K562 (cell line): ENCODE data around the gene LLPH.

Experiments
- ATF3 ChIP-seq, 2 experiments: fragments of 450-650 bp in 1 of 2; sonication (generic) in 1 of 2; formaldehyde crosslinking in 1 of 2; IDR thresholded peaks in 1 of 2; conservative IDR thresholded peaks in 1 of 2; 2 replicates each; pipeline versions ENCODE4 v1.6.1 to v1.8.1; 2016 to 2023; ENCODE audit warnings: mild to moderate bottlenecking in 2 of 2, moderate library complexity in 2 of 2, inconsistent platforms in 1 of 2, missing genetic modification reagents in 1 of 2
- BCL6 ChIP-seq: fragments of 250-450 bp; sonication (Bioruptor Pico); IDR thresholded peaks from 2 replicates; pipeline ENCODE4 v1.4.0; 2020
- CTCF ChIP-seq, 3 experiments: IDR thresholded peaks in 2 of 3; conservative IDR thresholded peaks in 1 of 3; 2 replicates each; pipeline ENCODE4 v1.5.1; 2011 to 2012; ENCODE audit warnings: low read length in 3 of 3, mild to moderate bottlenecking in 3 of 3, control low read depth in 2 of 3, improper control_type of control experiment in 1 of 3, inconsistent platforms in 1 of 3, low read depth in 1 of 3, mixed read lengths in 1 of 3, moderate library complexity in 1 of 3; ENCODE audit not compliant: insufficient read depth in 2 of 3
- EP300 ChIP-seq: IDR thresholded peaks from 2 replicates; pipeline ENCODE4 v1.6.1; 2012; ENCODE audit warnings: low read length, improper control_type of control experiment
- EZH2 ChIP-seq: IDR thresholded peaks from 2 replicates; pipeline ENCODE4 v1.6.1; 2012; ENCODE audit warnings: low read depth, mild to moderate bottlenecking, inconsistent platforms, low read length, borderline replicate concordance
- GATA2 ChIP-seq: sonication (generic); formaldehyde crosslinking; IDR thresholded peaks from 2 replicates; pipeline ENCODE4 v1.4.0; 2020; ENCODE audit warnings: mild to moderate bottlenecking, missing genetic modification reagents
- MAFF ChIP-seq: IDR thresholded peaks from 2 replicates; pipeline ENCODE4 v1.6.1; 2012; ENCODE audit warnings: low read length, improper control_type of control experiment
- NFE2 ChIP-seq: IDR thresholded peaks from 2 replicates; pipeline ENCODE4 v1.6.1; 2014; ENCODE audit warnings: antibody characterized with exemption, low read depth
- POU5F1 ChIP-seq: fragments of 150-350 bp; IDR thresholded peaks from 2 replicates; pipeline ENCODE4 v1.6.1; 2014; ENCODE audit warnings: borderline replicate concordance, low read length, low read depth, mild to moderate bottlenecking; ENCODE audit not compliant: partially characterized antibody
- RFX5 ChIP-seq: IDR thresholded peaks from 2 replicates; pipeline ENCODE4 v1.6.1; 2011; ENCODE audit warnings: low read depth, mild to moderate bottlenecking, improper control_type of control experiment, low read length
- SP1 ChIP-seq: sonication (generic); formaldehyde crosslinking; IDR thresholded peaks from 2 replicates; pipeline ENCODE4 v1.8.1; 2022; ENCODE audit warnings: mild to moderate bottlenecking, missing genetic modification reagents
- ZBTB26 ChIP-seq: fragments of 450-650 bp; formaldehyde crosslinking; IDR thresholded peaks from 2 replicates; pipeline ENCODE4 v1.4.0; 2022; ENCODE audit warnings: missing genetic modification characterization
- ZNF655 ChIP-seq: fragments of 250-450 bp; sonication (Bioruptor Pico); IDR thresholded peaks from 2 replicates; pipeline ENCODE4 v1.5.0; 2021

- TF ChIP-seq SP1 (CRISPR knock-in tag) (no peak), GATA2 (CRISPR knock-in tag) (no peak), POU5F1 (no peak), NFE2 (no peak), ZNF655 (CRISPR knock-in tag) (no peak), ZBTB26 (CRISPR knock-in tag) (no peak), MAFF (no peak), RFX5 (no peak), EZH2 (no peak), ATF3 (IDR thresholded peaks at IDR 0.05) (no peak), ATF3 (CRISPR knock-in tag; conservative IDR thresholded peaks at IDR 0.05) (no peak), BCL6 (CRISPR knock-in tag) (no peak), EP300 (no peak), CTCF (IDR thresholded peaks at IDR 0.05 in 2 of 3, conservative IDR thresholded peaks at IDR 0.05 in 1 of 3; ENCODE audit: insufficient read depth in 2 of 3, low read depth in 1 of 3, low read length in 3 of 3) (no peak)
These were observed 58.0 kb downstream of the LLPH start for GRCh38 chr12:66072566-66072965.
